ENCODE data around the gene SNN.

Gene SNN

GRCh38 chr16:11651796-11652195, 16.5 kb upstream of the SNN start:
- no peak overlapping the region for H3K4me3 ChIP-seq (replicated peaks; ENCODE audit: insufficient read depth, low read length)
- DNase-seq (ENCODE audit: low read depth in 1 of 2, low spot score in 1 of 2) = no peak
- H3K27me3 ChIP-seq (ENCODE audit: insufficient read depth, poor library complexity, severe bottlenecking) = no peaks in the 10 kb centered on the region
- TF ChIP-seq REST (IDR thresholded peaks at IDR 0.05; ENCODE audit: insufficient replicate concordance, low read depth) (no peak), SPI1 (IDR thresholded peaks at IDR 0.05; ENCODE audit: borderline replicate concordance, low read depth) (peak; percentile 60; the same call in 1 of the 2 replicates), POLR2AphosphoS5 (IDR thresholded peaks at IDR 0.05; ENCODE audit: low read depth) (no peak), CTCF (IDR thresholded peaks at IDR 0.05; ENCODE audit: insufficient read depth, low read length) (no peak), GABPA (IDR thresholded peaks at IDR 0.05; ENCODE audit: low read depth) (no peak)
- H3K27ac ChIP-seq (replicated peaks) = no peak overlapping the region

- no peak overlapping the region for H3K4me3 ChIP-seq (replicated peaks; ENCODE audit: insufficient read depth, low read length)
- DNase-seq (ENCODE audit: low read depth in 1 of 2, low spot score in 1 of 2) = no peak
- no peaks in the 10 kb centered on the region for H3K27me3 ChIP-seq (ENCODE audit: insufficient read depth, poor library complexity, severe bottlenecking)
- H3K27ac ChIP-seq (replicated peaks) = no peak overlapping the region
- TF ChIP-seq GABPA (IDR thresholded peaks at IDR 0.05; ENCODE audit: low read depth) (no peak), POLR2AphosphoS5 (IDR thresholded peaks at IDR 0.05; ENCODE audit: low read depth) (no peak), REST (IDR thresholded peaks at IDR 0.05; ENCODE audit: insufficient replicate concordance, low read depth) (no peak), CTCF (IDR thresholded peaks at IDR 0.05; ENCODE audit: insufficient read depth, low read length) (no peak), SPI1 (IDR thresholded peaks at IDR 0.05; ENCODE audit: borderline replicate concordance, low read depth) (no peak)
These were observed 12.6 kb upstream of the SNN start for GRCh38 chr16:11655655-11656054.

- H3K4me3 ChIP-seq (replicated peaks; ENCODE audit: insufficient read depth, low read length) = no peak overlapping the region
- no peak for DNase-seq (ENCODE audit: low read depth in 1 of 2, low spot score in 1 of 2)
- TF ChIP-seq SPI1 (IDR thresholded peaks at IDR 0.05; ENCODE audit: borderline replicate concordance, low read depth) = no peak
- TF ChIP-seq CTCF (IDR thresholded peaks at IDR 0.05; ENCODE audit: insufficient read depth, low read length) = no peak
- no peak for TF ChIP-seq REST (IDR thresholded peaks at IDR 0.05; ENCODE audit: insufficient replicate concordance, low read depth)
- no peak for TF ChIP-seq POLR2AphosphoS5 (IDR thresholded peaks at IDR 0.05; ENCODE audit: low read depth)
- no peak for TF ChIP-seq GABPA (IDR thresholded peaks at IDR 0.05; ENCODE audit: low read depth)
- H3K27ac ChIP-seq (replicated peaks) = no peak overlapping the region
- H3K27me3 ChIP-seq (ENCODE audit: insufficient read depth, poor library complexity, severe bottlenecking) = no peaks in the 10 kb centered on the region
These were observed 10.7 kb upstream of the SNN start for GRCh38 chr16:11657556-11657955.
